Fibroblast of peridontal ligament (primary cell): ENCODE results near the gene ZNRF1.
"Not testable (repeated sequence)": the region's sequence is repeated elsewhere in the genome, so short reads cannot be mapped to it uniquely, and the experiment has no call there.

Experiments used
- DNase-seq: peaks from one replicate; pipeline ENCODE4 v3.0.0-alpha.2; 2010; ENCODE audit errors: extremely low read depth

Gene ZNRF1

GRCh38 chr16:75113541-75114121 is 114.8 kb downstream of the ZNRF1 start:
- no peak for DNase-seq

- no peak for DNase-seq
These were observed 115.5 kb downstream of the ZNRF1 start for GRCh38 chr16:75114179-75114945.

DNA sequence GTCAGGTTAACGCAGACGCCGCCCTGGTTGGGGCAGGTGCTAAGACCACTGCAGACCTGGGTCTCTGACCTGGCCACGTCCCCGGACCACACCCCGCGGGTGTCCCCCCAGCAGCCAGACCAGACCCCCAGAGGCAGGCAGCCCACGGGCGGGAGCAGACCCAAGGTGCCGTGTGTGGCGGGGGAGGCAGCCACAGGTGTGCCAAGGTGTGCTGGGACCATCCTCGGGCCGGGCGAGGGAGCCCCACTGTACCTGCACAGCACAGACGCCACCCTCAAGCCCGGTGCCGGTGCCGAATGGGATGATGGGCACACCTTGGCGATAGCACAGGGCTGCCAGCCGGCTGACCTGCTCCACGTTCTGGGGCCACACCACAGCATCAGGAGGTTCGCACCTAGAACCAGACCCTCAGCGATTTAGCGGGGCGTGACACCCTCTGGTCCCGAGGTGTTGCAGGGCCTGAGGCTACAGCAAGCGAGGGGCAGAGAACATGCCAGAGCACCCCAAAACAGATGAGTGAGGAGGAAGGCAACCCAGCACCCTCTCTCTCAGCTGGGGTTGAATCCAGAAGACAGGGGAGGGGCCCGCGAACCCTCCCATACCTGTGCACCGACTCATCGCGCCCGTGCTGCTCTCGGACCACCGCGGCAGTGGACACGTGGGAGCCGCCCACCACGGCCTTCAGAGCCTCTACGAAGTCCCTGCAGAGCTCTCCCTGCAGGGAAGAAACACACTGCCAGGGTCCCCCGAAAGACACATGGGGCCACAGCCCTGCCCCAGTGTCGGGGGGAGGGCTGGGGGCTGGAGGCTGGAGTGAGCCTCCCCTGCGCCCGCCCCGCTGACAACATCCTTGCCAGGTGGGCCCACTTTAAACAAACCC is 116.4 kb downstream of the ZNRF1 start:
- no peak for DNase-seq

DNA sequence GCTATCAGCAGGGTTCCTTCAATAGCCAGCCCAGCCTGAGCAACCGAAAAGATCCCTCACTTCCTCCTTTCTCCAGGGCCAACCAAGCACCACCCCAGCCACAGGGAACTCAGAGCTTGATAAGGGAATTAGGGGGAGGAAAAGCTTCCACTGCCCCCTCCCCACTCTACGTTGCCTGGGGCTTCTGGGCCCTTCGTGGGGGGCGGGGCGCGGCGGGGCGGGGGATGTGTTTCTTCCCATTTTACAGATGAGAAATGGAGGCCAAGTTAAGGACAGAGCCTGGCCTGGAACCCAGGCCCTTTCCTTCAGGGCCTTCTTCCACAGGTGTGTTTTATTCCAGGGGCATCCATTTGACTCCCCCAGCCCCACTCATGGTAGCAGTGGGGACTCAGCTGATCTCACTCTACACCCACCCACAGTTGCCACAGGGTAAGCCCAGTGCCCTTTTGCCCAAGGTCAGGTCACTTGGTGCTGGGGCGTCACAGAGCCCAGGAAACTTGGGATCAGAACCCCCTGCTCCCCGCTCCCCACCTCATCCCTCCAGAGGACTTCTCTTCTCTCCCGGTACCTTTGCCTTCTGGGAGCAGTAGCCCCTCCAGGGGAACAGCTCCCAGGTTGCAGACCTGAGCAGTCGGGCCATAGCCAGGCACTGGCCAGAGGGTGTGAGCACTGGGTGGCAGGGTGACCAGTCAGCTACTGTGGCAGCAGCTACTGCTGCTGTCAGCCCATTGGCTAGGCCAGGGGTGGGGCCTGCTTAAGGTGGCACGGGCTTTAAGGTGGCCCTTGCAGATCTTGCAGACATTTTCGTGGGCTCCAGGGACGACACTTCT is 117.5 kb downstream of the ZNRF1 start, which contains the start of gene LDHD:
TSS of gene LDHD (minus strand) at position 700 of the 830 bp plus-strand sequence. CDS start at position 640, 60 bp downstream.
- DNase-seq, result peak; percentile 52

GRCh38 chr16:75116911-75117245 is 118.1 kb downstream of the ZNRF1 start:
- no peak for DNase-seq

GRCh38 chr16:75118943-75119539 is 120.2 kb downstream of the ZNRF1 start:
- no peak for DNase-seq

DNA sequence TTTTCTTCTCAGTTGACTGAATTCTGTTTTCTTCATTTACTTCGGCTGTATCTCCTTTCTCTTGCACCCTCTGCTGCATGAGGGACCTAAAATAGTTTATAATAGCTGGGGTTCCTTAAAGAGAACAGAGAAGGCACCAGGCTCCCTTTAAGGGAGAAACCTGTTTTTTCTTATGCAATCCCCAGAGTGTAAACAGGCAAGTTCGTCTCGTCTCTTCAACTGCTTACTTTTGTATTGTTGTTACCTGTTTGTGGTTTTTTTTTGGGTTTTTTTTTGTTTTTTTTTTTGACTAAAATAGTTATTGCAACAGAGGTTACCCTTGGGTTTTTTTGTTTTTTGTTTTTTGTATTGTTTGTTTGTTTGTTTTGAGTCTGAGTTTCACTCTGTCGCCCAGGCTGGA is 121.4 kb downstream of the ZNRF1 start:
- no peak for DNase-seq

GRCh38 chr16:75121949-75122568 is 123.2 kb downstream of the ZNRF1 start:
- no peak for DNase-seq

DNA sequence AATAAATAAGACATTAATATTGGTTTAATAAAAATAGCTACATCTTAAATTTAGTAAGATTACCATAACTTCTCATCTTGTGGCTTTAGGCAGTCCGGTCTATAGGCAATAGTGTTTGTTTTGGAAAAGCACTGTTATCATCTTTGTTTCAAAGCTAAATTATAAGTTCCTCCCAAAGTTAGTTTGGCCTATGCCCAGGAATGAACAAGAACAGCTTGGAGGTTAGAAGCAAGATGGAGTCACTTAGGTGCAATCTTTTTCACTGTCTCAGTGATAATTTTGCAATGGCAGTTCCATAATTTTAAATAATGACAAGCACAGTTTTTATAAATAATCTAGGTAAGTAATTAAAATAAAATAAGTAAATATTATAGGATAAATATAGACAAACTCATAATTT is 123.8 kb downstream of the ZNRF1 start:
- no peak for DNase-seq

DNA sequence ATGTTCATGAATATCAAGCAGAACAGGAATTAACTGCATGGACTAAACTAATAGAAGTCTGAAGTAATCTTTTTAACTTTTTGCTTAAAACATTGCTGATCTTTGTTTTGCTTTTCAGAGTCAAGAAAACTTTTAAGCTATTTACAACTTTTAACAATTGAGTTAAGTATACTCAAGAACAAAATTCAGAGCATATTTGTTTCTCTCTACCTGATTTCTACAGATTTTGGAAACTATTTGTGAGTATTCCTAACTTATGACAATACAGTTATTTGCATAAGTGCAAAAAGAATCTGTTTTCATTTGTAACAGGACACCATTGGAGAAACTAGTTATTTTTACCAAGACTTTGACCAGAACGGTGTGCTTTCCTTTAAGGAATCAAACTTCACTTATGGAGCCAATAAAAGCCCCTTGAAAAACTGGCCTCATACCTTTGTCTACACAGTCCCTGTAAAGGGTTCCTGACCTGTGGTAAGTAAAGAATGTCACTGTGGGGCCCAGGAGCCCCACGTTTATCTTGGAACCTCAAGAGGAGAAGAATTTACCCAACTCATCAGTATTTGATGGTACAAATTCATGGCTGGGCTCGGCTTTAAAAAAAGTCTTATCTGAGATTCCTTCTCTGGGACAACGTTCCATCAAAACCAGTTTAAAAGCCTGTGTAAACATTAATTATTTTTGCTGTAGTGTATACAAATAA is 129.0 kb downstream of the ZNRF1 start:
- no peak for DNase-seq

GRCh38 chr16:75129421-75130149 is 130.8 kb downstream of the ZNRF1 start:
- not testable (repeated sequence) for DNase-seq

DNA sequence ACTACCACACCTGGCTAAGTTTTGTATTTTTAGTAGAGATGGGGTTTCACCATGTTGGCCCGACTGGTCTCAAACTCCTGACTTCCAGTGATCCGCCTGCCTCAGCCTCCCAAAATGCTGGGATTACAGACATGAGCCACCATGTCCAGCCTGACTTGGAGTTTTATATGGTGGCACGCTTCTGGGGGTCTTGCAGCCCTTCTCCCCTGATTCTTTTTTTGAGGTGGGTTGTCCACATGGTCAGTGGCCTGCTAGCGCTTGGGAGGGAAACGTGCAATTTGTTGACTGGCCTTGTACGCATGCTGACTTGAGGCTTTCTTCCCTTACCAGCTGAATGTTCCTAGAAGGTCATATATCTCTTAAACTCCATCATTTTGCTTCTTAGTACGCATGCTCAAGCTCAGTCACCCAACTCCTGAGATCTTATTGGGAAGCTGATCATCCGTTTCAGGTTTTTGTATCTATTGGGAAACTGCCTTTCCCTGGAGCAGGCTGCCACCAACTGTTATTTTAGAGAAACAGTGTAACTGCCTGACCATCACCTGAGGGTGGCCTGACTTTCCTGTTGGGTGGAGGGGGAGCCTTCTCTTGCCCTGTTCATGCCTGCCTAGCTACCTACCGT is 131.4 kb downstream of the ZNRF1 start:
- peak; percentile 11 for DNase-seq

DNA sequence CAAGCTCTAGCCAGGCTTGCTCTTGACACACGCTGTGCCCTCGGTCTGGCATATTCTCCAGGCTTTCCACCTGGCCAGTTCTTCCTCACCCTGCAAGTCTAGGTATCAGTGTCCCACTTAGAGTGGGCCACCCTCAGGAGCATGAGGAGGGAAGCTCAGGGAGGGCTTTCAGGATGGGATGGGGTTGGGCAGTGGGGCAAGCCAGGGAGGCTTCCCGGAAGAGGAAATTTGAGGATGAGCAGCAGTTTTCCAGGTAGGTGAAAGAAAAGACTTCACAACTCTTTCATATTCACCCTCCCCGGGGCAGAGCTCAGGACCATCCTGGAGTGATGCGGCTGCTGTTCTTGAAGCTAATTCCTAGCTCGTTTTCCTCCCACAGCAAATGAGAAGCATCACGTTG is 132.3 kb downstream of the ZNRF1 start:
- DNase-seq, result no peak

DNA sequence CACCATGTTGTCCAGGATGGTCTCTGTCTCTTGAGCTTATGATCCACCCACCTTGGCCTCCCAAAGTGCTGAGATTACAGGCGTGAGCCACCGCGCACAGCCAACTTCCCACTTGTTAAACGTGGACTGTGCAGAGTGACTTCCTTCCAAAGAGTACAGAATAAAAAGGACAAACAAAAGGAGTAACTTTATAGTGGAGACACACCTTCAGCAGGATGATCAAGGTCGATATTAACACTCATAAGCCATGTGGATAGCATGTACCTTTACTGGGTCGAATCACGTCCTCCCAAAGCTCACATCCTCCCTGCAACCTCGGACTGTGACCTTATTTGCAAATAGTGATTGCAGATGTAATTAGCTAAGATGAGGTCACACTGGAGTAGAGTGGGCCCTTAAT is 139.4 kb downstream of the ZNRF1 start:
- no peak for DNase-seq

DNA sequence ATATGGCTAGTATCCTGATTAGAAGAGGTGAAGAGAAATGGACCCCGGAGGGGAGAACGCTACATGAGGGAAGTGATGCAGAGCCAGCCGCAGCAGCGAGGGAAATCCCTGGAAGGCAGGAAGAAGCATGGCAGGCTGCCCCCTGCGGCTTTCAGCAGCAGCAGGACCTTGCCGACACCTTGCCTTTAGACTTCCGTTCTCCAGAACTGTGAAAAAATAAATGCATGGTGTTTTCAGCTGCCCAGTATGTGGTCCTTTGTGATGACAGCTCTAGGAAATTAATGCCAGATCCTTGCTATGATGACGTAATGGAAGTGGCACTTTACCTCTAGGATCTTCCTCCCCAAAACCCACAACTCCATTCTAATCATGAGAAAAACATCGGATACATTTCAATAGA is 139.8 kb downstream of the ZNRF1 start:
- no peak for DNase-seq

DNA sequence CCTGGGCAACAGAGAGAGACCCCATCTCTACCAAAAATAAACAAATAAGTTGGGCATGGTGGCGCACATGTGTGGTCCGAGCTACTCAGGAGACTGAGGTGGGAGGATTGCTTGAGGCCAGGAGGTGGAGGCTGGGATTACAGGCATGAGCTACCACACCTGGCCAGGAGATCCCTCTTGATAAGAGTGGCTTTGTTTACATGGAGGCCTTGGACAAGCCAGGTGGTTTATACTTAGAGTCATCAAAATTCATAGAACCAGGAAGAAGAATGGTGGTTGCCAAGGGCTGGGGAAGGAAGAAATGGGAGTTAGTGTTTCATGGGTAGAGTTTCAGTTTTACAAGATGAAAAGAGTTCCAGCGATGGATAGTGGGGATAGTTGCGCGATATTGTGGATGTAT is 140.7 kb downstream of the ZNRF1 start:
- DNase-seq, result no peak

DNA sequence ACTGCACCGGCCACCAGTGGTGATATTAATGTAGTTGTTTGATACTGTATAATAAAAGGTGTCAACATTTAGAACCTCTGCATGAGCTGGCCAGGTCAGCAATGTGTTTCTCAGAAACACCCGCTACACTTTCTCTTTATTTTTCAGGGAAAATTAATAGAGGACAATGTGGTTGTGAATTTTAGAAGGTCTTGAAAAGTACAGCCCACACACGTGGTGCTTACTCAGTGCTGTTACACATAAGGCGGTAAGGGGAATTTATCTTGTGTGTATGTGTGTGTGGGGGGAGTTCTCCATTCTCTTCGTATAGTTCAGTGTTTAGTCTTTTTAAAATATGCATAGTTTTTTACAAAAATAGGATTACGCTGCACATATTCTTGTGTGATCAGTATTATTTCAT is 145.1 kb downstream of the ZNRF1 start:
- DNase-seq, result no peak

DNA sequence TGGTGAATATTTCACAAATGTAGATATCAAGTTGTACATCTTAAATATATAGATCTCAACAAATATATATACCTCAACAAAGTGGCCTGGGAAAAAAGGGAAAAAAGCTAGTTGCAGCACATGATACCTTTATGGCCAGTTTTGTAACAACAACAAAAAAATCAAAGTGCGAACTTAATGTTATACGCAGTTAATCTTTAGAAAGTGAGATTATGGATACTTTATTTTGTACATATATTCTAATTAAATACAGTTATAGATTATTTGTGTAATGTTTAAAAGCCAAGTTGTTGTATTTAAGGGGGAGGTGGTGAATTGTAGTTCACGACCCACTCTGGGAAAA is 149.1 kb downstream of the ZNRF1 start:
- DNase-seq, result no peak
